HCT116 (cell line): Measurements from ENCODE around the gene IL31.

ENCODE experiments used
- CTCF ChIP-seq, 3 experiments: fragments of 200-600 bp in 1 of 3; sonication (generic) in 1 of 3; IDR thresholded peaks in 2 of 3; conservative IDR thresholded peaks in 1 of 3; 2 replicates each; pipeline ENCODE4 v1.5.1; 2012 to 2017; ENCODE audit warnings: low read depth in 2 of 3, low read length in 2 of 3, antibody characterized with exemption in 1 of 3, borderline replicate concordance in 1 of 3, control low read depth in 1 of 3, mild to moderate bottlenecking in 1 of 3, mixed read lengths in 1 of 3, mixed run types in 1 of 3, moderate library complexity in 1 of 3; ENCODE audit not compliant: insufficient read depth in 1 of 3
- EZH2 ChIP-seq: fragments of 200-600 bp; sonication (generic); IDR thresholded peaks from 2 replicates; pipeline ENCODE4 v1.6.1; 2017; ENCODE audit warnings: antibody characterized with exemption, mixed run types
- JUND ChIP-seq: IDR thresholded peaks from 2 replicates; pipeline ENCODE4 v1.6.1; 2012

- TF ChIP-seq EZH2 (no peak), CTCF (IDR thresholded peaks at IDR 0.05 in 2 of 3, conservative IDR thresholded peaks at IDR 0.05 in 1 of 3; ENCODE audit: borderline replicate concordance in 1 of 3, insufficient read depth in 1 of 3, low read depth in 2 of 3, low read length in 2 of 3) (no peak), JUND (no peak)
Measured at GRCh38 chr12:122141911-122142725, 31.9 kb downstream of the IL31 start.
